Lower lobe of right lung (tissue), 2 donors: Measurements from ENCODE around the gene TRAF5. TPM values are rescaled to one million over a fixed set of nuclear protein-coding genes. Genes with fewer than 3 reads are reported as not detected.

Experiments used
- ATAC-seq, 2 donors: fragments of 200-7000 bp; cut with Tn5 transposase; one replicate each; pipeline ENCODE4 v1.9.1; 2020 to 2022; ENCODE audit warnings: mild to moderate bottlenecking in 2 of 2, moderate library complexity in 2 of 2
- DNase-seq: peaks from one replicate; pipeline ENCODE4 v3.0.0-alpha.2; 2020
- H3K27ac ChIP-seq: fragments of 200-600 bp; one replicate; pipeline ENCODE4 v1.8.0; 2022
- H3K27me3 ChIP-seq: fragments of 200-600 bp; one replicate; pipeline ENCODE4 v1.8.0; 2022; ENCODE audit warnings: low read depth
- H3K36me3 ChIP-seq: fragments of 200-600 bp; one replicate; pipeline ENCODE4 v1.8.0; 2022; ENCODE audit warnings: mild to moderate bottlenecking
- H3K4me1 ChIP-seq: fragments of 200-600 bp; one replicate; pipeline ENCODE4 v1.8.0; 2022
- H3K4me3 ChIP-seq: fragments of 200-600 bp; one replicate; pipeline ENCODE4 v1.8.0; 2022; ENCODE audit warnings: mild to moderate bottlenecking
- H3K9me3 ChIP-seq: fragments of 200-600 bp; one replicate; pipeline ENCODE4 v1.8.0; 2022
- intact Hi-C: fragments of 100-400 bp; cut with DNase I; formaldehyde crosslinking; loops from one replicate; pipeline ENCODE4 v1.11.0; 2022
- total RNA-seq: library from RNA; stranded (reverse); fragmentation: NEBNext Ultra II Directional; extraction: Animal tissue kit (Norgen Biotek cat#: 25700); gene quantifications from one replicate; pipeline ENCODE4 v1.2.1, GENCODE V29; 2021
- TF ChIP-seq, protein P1 (sequence below): fragments of 200-600 bp; IDR thresholded peaks from one replicate; pipeline ENCODE4 v1.8.0; 2022; ENCODE audit warnings: antibody characterized with exemption, mild to moderate bottlenecking
- donor health status: DM: no; HTN: yes; CAD: no; lungs with severe emphysema.

Gene TRAF5
- total RNA-seq, 1 donor from 2014 or later = 8.8 TPM

DNA sequence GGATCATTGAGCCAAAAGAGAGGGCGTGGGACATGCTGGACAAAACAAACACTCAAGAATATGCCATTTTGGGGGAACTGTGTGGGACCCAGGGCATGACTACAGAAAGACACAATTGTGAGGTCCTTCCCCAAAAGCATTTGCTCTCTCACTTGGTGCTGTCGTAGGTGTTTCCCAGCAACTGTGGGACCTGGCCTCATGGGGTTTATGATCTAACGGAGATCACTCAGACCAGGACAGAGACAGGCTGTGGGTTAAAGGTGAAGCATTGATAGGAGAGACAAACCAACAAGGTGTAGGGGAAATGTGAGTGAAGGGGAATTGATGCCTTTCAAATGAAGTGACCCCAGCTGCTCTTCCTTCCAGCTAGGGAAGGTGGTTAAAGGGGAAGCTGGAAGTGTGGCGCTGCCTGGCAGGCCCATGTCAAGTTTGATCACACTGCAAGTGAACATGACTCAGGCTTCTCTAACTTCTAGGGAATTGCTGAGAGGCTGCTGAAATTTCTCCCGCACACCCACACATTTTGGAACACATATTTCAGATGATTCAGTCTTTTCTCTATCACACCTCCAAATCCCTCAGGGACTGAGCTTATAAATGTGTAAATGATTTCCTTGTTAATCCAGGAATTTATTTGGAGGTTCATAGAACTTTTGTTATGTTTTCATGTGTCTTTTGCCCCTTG lies 30.2 kb downstream of the TRAF5 start:
- Histone ChIP-seq H3K4me1 (peaks cover 7% of the 10 kb centered on the region), H3K27ac (no peak overlapping the region), H3K27me3 (no peaks in the 10 kb centered on the region), H3K36me3 (peaks cover 43% of the 10 kb centered on the region), H3K9me3 (no peaks in the 10 kb centered on the region), H3K4me3 (no peak overlapping the region)
- ATAC-seq = no peak
- intact Hi-C loops = no loop called here
- TF ChIP-seq, protein P1, sequence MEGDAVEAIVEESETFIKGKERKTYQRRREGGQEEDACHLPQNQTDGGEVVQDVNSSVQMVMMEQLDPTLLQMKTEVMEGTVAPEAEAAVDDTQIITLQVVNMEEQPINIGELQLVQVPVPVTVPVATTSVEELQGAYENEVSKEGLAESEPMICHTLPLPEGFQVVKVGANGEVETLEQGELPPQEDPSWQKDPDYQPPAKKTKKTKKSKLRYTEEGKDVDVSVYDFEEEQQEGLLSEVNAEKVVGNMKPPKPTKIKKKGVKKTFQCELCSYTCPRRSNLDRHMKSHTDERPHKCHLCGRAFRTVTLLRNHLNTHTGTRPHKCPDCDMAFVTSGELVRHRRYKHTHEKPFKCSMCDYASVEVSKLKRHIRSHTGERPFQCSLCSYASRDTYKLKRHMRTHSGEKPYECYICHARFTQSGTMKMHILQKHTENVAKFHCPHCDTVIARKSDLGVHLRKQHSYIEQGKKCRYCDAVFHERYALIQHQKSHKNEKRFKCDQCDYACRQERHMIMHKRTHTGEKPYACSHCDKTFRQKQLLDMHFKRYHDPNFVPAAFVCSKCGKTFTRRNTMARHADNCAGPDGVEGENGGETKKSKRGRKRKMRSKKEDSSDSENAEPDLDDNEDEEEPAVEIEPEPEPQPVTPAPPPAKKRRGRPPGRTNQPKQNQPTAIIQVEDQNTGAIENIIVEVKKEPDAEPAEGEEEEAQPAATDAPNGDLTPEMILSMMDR = no peak
- no peak for DNase-seq

DNA sequence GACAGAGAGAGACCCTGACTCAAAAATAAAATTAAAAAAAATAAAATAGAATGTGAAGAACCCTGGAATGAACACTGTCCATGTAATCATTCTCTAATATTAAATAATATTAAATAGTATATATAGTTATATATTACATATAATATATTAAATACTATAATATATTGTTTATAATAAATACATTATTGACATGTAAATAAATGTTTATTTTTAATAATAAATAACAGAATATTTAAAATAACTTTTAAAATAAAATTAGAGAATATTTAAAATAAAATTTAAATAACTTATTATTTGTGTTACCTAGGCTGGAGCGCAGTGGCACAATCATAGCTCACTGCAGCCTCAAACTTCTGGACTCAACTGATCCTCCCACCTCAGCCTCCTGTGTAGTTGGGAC lies 32.1 kb downstream of the TRAF5 start:
- no peaks in the 10 kb centered on the region for H3K9me3 ChIP-seq
- no peak overlapping the region for H3K4me3 ChIP-seq
- no peak overlapping the region for H3K27ac ChIP-seq
- no peak for DNase-seq
- no peaks in the 10 kb centered on the region for H3K4me1 ChIP-seq
- ATAC-seq = no peak
- peaks cover 43% of the 10 kb centered on the region for H3K36me3 ChIP-seq
- H3K27me3 ChIP-seq = no peaks in the 10 kb centered on the region
- intact Hi-C loops = no loop called here
- TF ChIP-seq, protein P1 = no peak

DNA sequence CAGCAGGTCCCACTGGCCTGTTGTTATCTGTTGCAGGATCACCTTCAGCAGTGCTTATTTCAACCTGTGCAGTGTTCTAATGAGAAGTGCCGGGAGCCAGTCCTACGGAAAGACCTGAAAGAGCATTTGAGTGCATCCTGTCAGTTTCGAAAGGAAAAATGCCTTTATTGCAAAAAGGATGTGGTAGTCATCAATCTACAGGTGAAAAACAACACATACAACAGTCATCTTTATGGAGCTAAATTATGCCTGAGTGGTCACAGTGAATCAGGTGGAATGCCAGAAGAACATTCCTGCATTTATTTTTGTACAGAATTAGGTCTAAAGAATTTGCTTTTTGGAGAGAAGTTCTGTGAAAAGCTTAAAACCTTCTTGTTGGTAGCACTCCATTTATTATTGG lies 33.2 kb downstream of the TRAF5 start:
- Histone ChIP-seq H3K9me3 (no peaks in the 10 kb centered on the region), H3K27ac (no peak overlapping the region), H3K27me3 (no peaks in the 10 kb centered on the region), H3K36me3 (peaks cover 43% of the 10 kb centered on the region), H3K4me1 (no peaks in the 10 kb centered on the region), H3K4me3 (no peak overlapping the region)
- intact Hi-C loops = no loop called here
- DNase-seq (no peak), ATAC-seq (no peak)
- TF ChIP-seq, protein P1 = no peak

DNA sequence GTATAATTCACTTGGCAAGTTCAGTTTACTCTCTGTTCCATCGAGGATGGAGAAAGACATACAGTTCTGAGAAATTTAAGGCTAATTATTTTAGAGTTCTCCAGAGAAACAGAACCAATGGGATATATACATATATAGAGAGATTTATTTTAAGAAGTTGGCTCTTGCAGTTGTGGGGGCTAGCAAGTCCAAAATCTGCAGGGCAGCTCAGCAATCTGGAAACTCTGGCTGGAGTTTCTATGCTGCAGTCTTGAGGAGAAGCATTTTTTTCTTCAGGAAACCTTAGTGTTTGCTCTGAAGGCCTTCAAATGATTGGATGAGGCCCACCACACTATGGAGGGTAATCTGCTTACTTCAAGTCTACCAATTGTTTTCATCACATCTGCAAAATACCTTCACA lies 34.6 kb downstream of the TRAF5 start:
- ATAC-seq = no peak
- H3K4me3 ChIP-seq = no peak overlapping the region
- H3K27me3 ChIP-seq = no peaks in the 10 kb centered on the region
- DNase-seq = no peak
- intact Hi-C loops = no loop called here
- no peaks in the 10 kb centered on the region for H3K4me1 ChIP-seq
- no peak overlapping the region for H3K27ac ChIP-seq
- no peaks in the 10 kb centered on the region for H3K9me3 ChIP-seq
- TF ChIP-seq, protein P1 = no peak
- H3K36me3 ChIP-seq = peaks cover 38% of the 10 kb centered on the region

DNA sequence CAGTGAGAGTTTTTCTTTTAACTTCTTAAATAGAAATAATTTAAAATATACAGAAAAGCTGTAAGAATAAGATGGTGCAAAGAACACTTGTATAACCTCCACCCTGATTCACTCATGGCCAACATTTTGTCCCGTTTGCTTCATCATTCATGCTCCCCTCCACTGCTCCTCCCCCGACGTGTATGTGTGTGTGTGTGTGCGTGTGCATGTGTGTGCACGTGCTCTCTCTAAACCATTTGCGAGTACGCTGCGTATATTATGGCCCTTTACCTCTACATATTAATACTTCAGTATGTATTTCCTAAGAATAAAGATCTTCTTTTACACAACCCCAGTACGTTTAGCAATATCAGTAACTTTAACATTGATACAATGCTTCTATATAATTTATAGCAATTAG lies 43.0 kb downstream of the TRAF5 start:
- DNase-seq (no peak), ATAC-seq (no peak)
- no peaks in the 10 kb centered on the region for H3K9me3 ChIP-seq
- H3K27ac ChIP-seq = no peak overlapping the region
- peaks cover 9% of the 10 kb centered on the region for H3K36me3 ChIP-seq
- TF ChIP-seq, protein P1 = no peak
- intact Hi-C loops = no loop called here
- H3K4me1 ChIP-seq = no peaks in the 10 kb centered on the region
- H3K4me3 ChIP-seq = no peak overlapping the region
- no peaks in the 10 kb centered on the region for H3K27me3 ChIP-seq
